Mucosa of rectum (tissue), 2 donors: Measurements from ENCODE around the gene PMCH.
"Not testable (repeated sequence)": the region's sequence is repeated elsewhere in the genome, so short reads cannot be mapped to it uniquely, and the experiment has no call there.

Experiments used
- H3K27ac ChIP-seq, 2 donors: one replicate each; pipeline ENCODE4 v1.7.0; 2013; ENCODE audit warnings: inconsistent platforms in 2 of 2, low read depth in 2 of 2, low read length in 2 of 2
- H3K27me3 ChIP-seq, 2 donors: one replicate each; pipeline ENCODE4 v1.7.0; 2013; ENCODE audit warnings: low read length in 2 of 2; ENCODE audit not compliant: control insufficient read depth in 2 of 2, insufficient read depth in 2 of 2
- H3K36me3 ChIP-seq, 2 donors: one replicate each; pipeline ENCODE4 v1.7.0; 2013; ENCODE audit warnings: low read length in 2 of 2; ENCODE audit not compliant: control insufficient read depth in 2 of 2, insufficient read depth in 2 of 2
- H3K4me1 ChIP-seq, 2 donors: one replicate each; pipeline ENCODE4 v1.7.0; 2013; ENCODE audit warnings: low read length in 2 of 2, mild to moderate bottlenecking in 1 of 2; ENCODE audit not compliant: control insufficient read depth in 2 of 2, insufficient read depth in 2 of 2
- H3K4me3 ChIP-seq, 2 donors: one replicate each; pipeline ENCODE4 v1.7.0; 2013; ENCODE audit warnings: low read length in 2 of 2
- H3K9ac ChIP-seq, 2 donors: one replicate each; pipeline ENCODE4 v1.7.0; 2013; ENCODE audit warnings: low read length in 2 of 2, low read depth in 1 of 2, mild to moderate bottlenecking in 1 of 2
- H3K9me3 ChIP-seq, 2 donors: one replicate each; pipeline ENCODE4 v1.7.0; 2013; ENCODE audit warnings: low read length in 2 of 2; ENCODE audit not compliant: control insufficient read depth in 2 of 2
- donor health status: healthy.
- donor health status: Normal muscosa, but diverticular disease.

Gene PMCH

DNA sequence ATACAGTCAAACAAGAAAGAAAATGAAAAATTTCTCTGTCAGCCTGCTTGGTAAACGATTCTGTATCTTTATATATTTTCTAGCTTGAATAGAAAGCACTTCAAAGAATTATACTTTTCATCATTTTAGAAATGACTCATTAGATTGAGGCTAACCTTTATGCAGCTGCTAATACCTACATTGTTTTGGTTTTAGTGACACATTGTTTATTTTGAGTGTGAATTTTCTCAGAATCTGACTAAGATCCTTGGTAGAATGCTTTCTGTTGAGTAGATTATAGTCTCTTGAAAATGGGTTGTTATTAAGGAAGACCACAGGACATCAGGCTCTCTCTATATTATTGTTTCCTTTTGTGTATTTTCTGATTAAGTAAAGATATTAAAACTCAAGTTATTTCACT lies at the start of gene PMCH:
Gene PMCH (minus strand): TSS at position 45 of the 400 bp plus-strand sequence. CDS start 63 bp downstream, outside the sequence.
- H3K36me3 ChIP-seq = no peaks in the 10 kb centered on the region
- no peaks in the 10 kb centered on the region for H3K27me3 ChIP-seq
- H3K4me1 ChIP-seq = no peaks in the 10 kb centered on the region
- no peak within 1 kb of the TSS for H3K27ac ChIP-seq
- H3K4me3 ChIP-seq = no peak within 1 kb of the TSS
- no peak within 1 kb of the TSS for H3K9ac ChIP-seq
- no peaks in the 10 kb centered on the region for H3K9me3 ChIP-seq

DNA sequence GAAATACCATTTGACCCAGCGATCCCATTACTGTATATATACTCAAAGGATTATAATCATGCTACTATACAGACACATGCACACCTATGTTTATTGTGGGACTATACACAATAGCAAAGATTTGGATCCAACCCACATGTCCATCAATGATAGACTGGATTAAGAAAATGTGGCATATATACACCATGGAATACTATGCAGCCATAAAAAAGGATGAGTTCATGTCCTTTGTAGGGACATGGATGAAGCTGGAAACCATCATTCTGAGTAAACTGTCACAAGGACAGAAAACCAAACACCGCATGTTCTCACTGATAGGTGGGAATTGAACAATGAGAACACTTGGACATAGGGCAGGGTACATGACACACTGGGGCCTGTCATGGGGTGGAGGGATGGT lies 43.2 kb upstream of the PMCH start:
- not testable (repeated sequence) for H3K27me3 ChIP-seq, H3K4me3 ChIP-seq, H3K9ac ChIP-seq, H3K27ac ChIP-seq, H3K9me3 ChIP-seq, H3K4me1 ChIP-seq, H3K36me3 ChIP-seq

DNA sequence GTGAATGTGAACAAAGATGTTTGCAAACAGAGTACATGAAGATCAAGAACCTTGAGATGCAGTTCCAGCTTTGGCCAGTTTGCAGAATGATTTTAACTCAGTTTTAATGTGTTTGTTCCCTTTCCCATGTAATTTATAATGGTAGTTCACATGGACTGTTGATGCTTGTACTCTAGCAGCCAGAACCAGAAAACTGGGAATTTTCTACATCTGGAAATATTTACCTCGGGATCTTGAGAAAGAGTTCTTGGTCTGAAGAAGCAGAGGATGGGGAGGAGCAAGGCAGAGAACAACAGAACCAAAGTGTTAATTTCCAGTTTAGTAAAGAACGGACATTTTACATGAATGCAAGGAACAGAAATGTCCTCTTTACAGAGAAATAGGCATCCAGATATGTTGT lies 37.0 kb upstream of the PMCH start:
- H3K27me3 ChIP-seq = no peaks in the 10 kb centered on the region
- H3K36me3 ChIP-seq = no peaks in the 10 kb centered on the region
- H3K4me1 ChIP-seq = no peaks in the 10 kb centered on the region
- H3K9ac ChIP-seq = no peak overlapping the region
- H3K4me3 ChIP-seq = no peak overlapping the region
- H3K9me3 ChIP-seq = no peaks in the 10 kb centered on the region
- H3K27ac ChIP-seq = no peak overlapping the region

DNA sequence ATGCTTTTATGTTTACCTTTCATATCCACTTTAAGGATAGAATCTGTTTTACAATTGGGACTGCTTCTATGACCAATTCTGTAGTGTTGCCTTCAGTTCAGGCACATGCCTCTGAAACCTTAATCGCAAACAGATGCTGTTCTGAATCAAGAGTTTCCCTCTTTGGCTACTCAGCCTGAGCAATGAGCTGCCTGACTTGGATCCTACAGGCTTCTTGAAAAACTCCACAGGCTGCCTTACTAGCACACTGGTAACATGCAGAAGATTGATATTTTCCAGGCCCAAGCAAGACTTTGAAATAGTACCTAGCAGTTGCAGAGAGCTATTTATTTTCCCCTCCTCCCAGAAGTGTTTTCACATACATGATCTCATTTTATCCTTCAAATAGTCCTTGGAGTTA lies 34.8 kb upstream of the PMCH start:
- no peaks in the 10 kb centered on the region for H3K9me3 ChIP-seq
- no peaks in the 10 kb centered on the region for H3K36me3 ChIP-seq
- H3K4me1 ChIP-seq = no peaks in the 10 kb centered on the region
- H3K4me3 ChIP-seq = no peak overlapping the region
- H3K9ac ChIP-seq = no peak overlapping the region
- no peaks in the 10 kb centered on the region for H3K27me3 ChIP-seq
- no peak overlapping the region for H3K27ac ChIP-seq

DNA sequence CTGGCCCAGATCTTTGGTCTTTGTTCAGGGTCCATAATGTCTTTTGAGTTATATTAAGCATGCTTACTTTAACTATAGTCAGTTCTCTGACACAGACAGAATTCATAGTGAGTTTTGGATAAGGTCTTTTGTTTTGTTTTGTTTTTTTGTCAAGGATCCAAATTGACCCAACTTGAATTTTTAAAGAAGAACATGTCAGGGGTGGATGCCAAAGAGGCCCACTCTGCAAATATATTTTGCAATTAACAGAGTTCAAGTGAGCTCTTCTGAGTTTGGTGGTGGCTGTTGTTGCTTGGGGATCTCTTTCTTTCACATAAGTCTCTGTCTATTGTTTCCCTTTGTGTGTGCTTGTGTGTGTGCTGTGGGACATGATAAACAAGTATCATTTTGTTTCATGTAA lies 34.4 kb upstream of the PMCH start:
- Histone ChIP-seq H3K36me3 (no peaks in the 10 kb centered on the region), H3K9me3 (no peaks in the 10 kb centered on the region), H3K4me3 (no peak overlapping the region), H3K4me1 (no peaks in the 10 kb centered on the region), H3K27ac (no peak overlapping the region), H3K27me3 (no peaks in the 10 kb centered on the region), H3K9ac (no peak overlapping the region)

GRCh38 chr12:102227954-102228353 lies 30.3 kb upstream of the PMCH start:
- Histone ChIP-seq H3K27me3 (no peaks in the 10 kb centered on the region), H3K9me3 (no peaks in the 10 kb centered on the region), H3K9ac (no peak overlapping the region), H3K4me3 (no peak overlapping the region), H3K36me3 (no peaks in the 10 kb centered on the region), H3K27ac (no peak overlapping the region), H3K4me1 (no peaks in the 10 kb centered on the region)

- no peak overlapping the region for H3K9ac ChIP-seq
- no peaks in the 10 kb centered on the region for H3K36me3 ChIP-seq
- no peaks in the 10 kb centered on the region for H3K4me1 ChIP-seq
- H3K4me3 ChIP-seq = no peak overlapping the region
- H3K27ac ChIP-seq = no peak overlapping the region
- no peaks in the 10 kb centered on the region for H3K9me3 ChIP-seq
- no peaks in the 10 kb centered on the region for H3K27me3 ChIP-seq
Measured at GRCh38 chr12:102220736-102221135, 23.1 kb upstream of the PMCH start.

DNA sequence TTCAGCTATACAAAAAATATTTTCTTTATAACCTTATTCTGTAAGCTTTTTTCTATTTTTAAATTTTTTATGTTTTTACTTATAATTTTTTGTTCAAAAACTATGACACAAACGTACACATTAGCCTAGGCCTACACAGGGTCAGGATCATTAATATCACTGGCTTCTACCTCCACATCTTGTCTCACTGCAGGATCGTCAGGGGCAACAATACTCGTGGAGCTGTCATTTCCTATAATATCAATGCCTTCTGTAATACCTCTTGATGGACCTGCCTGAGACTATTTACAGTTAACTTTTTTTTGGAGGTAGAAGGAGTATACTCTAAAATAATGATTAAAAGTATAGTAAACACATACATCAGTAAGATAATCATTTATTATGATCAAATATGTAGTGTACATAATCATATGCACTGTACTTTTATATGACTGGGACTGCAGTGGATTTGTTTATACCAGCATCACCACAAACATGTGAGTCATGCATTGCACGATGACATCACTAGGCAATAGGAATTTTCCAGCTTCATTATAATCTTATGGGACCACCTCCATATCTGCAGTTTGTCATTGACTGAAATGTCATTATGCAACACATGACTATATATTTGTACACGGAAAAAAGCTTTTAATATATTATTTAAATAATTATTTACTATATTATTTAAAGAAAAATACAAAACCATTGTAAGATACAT lies 18.5 kb upstream of the PMCH start:
- Histone ChIP-seq H3K9ac (no peak overlapping the region), H3K27me3 (no peaks in the 10 kb centered on the region), H3K27ac (no peak overlapping the region), H3K36me3 (no peaks in the 10 kb centered on the region), H3K4me3 (no peak overlapping the region), H3K4me1 (no peaks in the 10 kb centered on the region), H3K9me3 (no peaks in the 10 kb centered on the region)

- no peak overlapping the region for H3K27ac ChIP-seq
- no peak overlapping the region for H3K9ac ChIP-seq
- no peaks in the 10 kb centered on the region for H3K9me3 ChIP-seq
- H3K27me3 ChIP-seq = no peaks in the 10 kb centered on the region
- no peaks in the 10 kb centered on the region for H3K36me3 ChIP-seq
- no peak overlapping the region for H3K4me3 ChIP-seq
- no peaks in the 10 kb centered on the region for H3K4me1 ChIP-seq
Measured at GRCh38 chr12:102204025-102204424, 6.4 kb upstream of the PMCH start.

DNA sequence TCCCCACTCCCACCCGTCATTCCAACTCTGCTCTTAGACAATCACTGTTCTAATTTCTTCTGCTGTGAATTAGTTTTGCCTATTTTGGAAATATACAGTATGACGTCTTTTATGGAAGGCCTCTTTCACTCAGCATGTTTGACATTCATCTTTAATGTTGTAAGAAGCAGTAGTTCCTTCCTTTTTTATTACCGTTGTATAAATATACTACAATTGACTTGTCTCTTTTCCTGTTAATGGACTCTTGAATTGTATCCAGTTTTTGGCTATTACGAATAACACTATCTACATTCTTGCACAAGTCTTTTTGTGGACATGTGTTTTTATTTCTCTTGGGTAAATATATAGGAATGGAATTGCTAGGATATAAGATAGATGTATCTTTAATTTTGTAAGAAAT lies 4.9 kb upstream of the PMCH start:
- H3K9ac ChIP-seq = no peak overlapping the region
- H3K27me3 ChIP-seq = no peaks in the 10 kb centered on the region
- H3K4me3 ChIP-seq = no peak overlapping the region
- H3K36me3 ChIP-seq = no peaks in the 10 kb centered on the region
- no peak overlapping the region for H3K27ac ChIP-seq
- H3K9me3 ChIP-seq = no peaks in the 10 kb centered on the region
- H3K4me1 ChIP-seq = no peaks in the 10 kb centered on the region
